Sigmoid colon (tissue), 7 donors: ENCODE measurements around the gene JPH4. TPM values are rescaled to one million over a fixed set of nuclear protein-coding genes. Genes with fewer than 3 reads are reported as not detected.

ENCODE experiments used
- DNase-seq: peaks from one replicate; pipeline ENCODE4 v3.0.0-alpha.2; 2019
- H3K27ac ChIP-seq, 4 donors: fragments of 200-600 bp; sonication (generic); one replicate each; pipeline ENCODE4 v1.5.1; 2016 to 2019; ENCODE audit warnings: mild to moderate bottlenecking in 1 of 4
- H3K27me3 ChIP-seq, 3 donors: fragments of 200-600 bp; sonication (generic); one replicate each; pipeline ENCODE4 v1.5.1; 2019; ENCODE audit warnings: mild to moderate bottlenecking in 1 of 3
- H3K36me3 ChIP-seq, 4 donors: fragments of 200-600 bp; sonication (generic); one replicate each; pipeline ENCODE4 v1.5.1; 2016 to 2019
- H3K4me1 ChIP-seq, 4 donors: fragments of 200-600 bp; sonication (generic); one replicate each; pipeline ENCODE4 v1.5.1; 2017 to 2019
- H3K4me3 ChIP-seq, 4 donors: fragments of 200-600 bp; sonication (generic); one replicate each; pipeline ENCODE4 v1.5.1; 2017 to 2019; ENCODE audit warnings: mild to moderate bottlenecking in 2 of 4, moderate library complexity in 1 of 4
- H3K9me3 ChIP-seq, 4 donors: fragments of 200-600 bp in 3 of 4; sonication (generic) in 3 of 4; one replicate each; pipeline versions ENCODE4 v1.5.1 to v1.6.1; 2013 to 2019
- CTCF ChIP-seq, 4 experiments: fragments of 450-650 bp in 3 of 4; fragments of 200-600 bp in 1 of 4; IDR thresholded peaks; one replicate each; pipeline ENCODE4 v1.5.1; 2016 to 2019; ENCODE audit warnings: antibody characterized with exemption in 4 of 4, mild to moderate bottlenecking in 3 of 4, moderate library complexity in 2 of 4
- EP300 ChIP-seq, 4 donors: sonication (generic); formaldehyde crosslinking; IDR thresholded peaks; one replicate each; pipeline ENCODE4 v1.6.1; 2017; ENCODE audit warnings: antibody characterized with exemption in 4 of 4
- POLR2A ChIP-seq, 2 donors: fragments of 450-650 bp; IDR thresholded peaks; one replicate each; pipeline ENCODE4 v1.6.1; 2016; ENCODE audit warnings: antibody characterized with exemption in 2 of 2, mild to moderate bottlenecking in 2 of 2, moderate library complexity in 2 of 2
- POLR2AphosphoS5 ChIP-seq, 4 donors: sonication (generic); formaldehyde crosslinking; IDR thresholded peaks; one replicate each; pipeline ENCODE4 v1.6.1; 2017; ENCODE audit warnings: antibody characterized with exemption in 4 of 4
- WGBS, 2 donors: extraction: QIAGEN DNeasy Blood & Tissue Kit; methylation state at CpG; one replicate each; pipeline ENCODE4 v1.1.7; 2013; 5-methylcytosine and 5-hydroxymethylcytosine counted together
- intact Hi-C: fragments of 100-400 bp; cut with DNase I; formaldehyde crosslinking; loops from one replicate; pipeline ENCODE4 v1.15.1; 2023
- polyA plus RNA-seq, 3 donors: library from polyadenylated mRNA; stranded (reverse); fragments of 200-250 nt; gene quantifications; one replicate each; pipeline ENCODE4 v1.2.3, GENCODE V29; 2013
- total RNA-seq, 4 donors: library from RNA; depleted of rRNA; stranded (reverse); fragments of >200 nt; gene quantifications; one replicate each; pipeline ENCODE4 v1.1.0, GENCODE V29; 2016
- donor health status: healthy with polysubstance abuse.
- donor health status: Bipolar disorder and iron deficiency.
- donor health status: healthy.

The JPH4 gene
- total RNA-seq (1 to 10 TPM in 3 of 4 donors, under 1 TPM in 1; 0.82 to 3.0 (median 2.1) TPM), polyA plus RNA-seq (1 to 10 TPM in 1 of 3 donors, under 1 TPM in 1, not detected in 1; 0.60 to 1.5 TPM)

GRCh38 chr14:23578560-23579310 lies at the start of gene JPH4:
Gene JPH4 (minus strand): TSS chr14:23578790. CDS start chr14:23577453, 1,337 bp downstream.
- intact Hi-C loops = no loop called here
- WGBS, 2 donors = 25 to 38% methylated on average over 18 of the region's 18 CpGs
- peak; percentile 34 for DNase-seq
- Histone ChIP-seq H3K9me3 (no peaks in the 10 kb centered on the region), H3K4me1 (peaks cover 0 to 37% (median 19%) of the 10 kb centered on the region in 4 donors), H3K4me3 (peak within 1 kb of the TSS in 1 of 4 donors; percentile 31), H3K27ac (no peak within 1 kb of the TSS), H3K27me3 (peaks cover 30 to 78% (median 53%) of the 10 kb centered on the region in 3 donors), H3K36me3 (no peaks in the 10 kb centered on the region)
- TF ChIP-seq POLR2A (IDR thresholded peaks at IDR 0.05) (no peak), CTCF (IDR thresholded peaks at IDR 0.05) (no peak), EP300 (IDR thresholded peaks at IDR 0.05) (no peak), POLR2AphosphoS5 (IDR thresholded peaks at IDR 0.05) (no peak)

GRCh38 chr14:23627961-23628360 lies 49.4 kb upstream of the JPH4 start:
- WGBS, 2 donors = 91 to 95% methylated on average over 6 of the region's 6 CpGs
- intact Hi-C loops = no loop called here

GRCh38 chr14:23626946-23627345 lies 48.4 kb upstream of the JPH4 start:
- H3K27ac ChIP-seq = no peak overlapping the region
- no peak overlapping the region for H3K4me3 ChIP-seq
- peaks cover 0 to 4% (median 0%) of the 10 kb centered on the region in 4 donors for H3K4me1 ChIP-seq
- intact Hi-C loops = no loop called here
- H3K9me3 ChIP-seq = no peaks in the 10 kb centered on the region
- DNase-seq = no peak
- peaks cover 0 to 3% (median 0%) of the 10 kb centered on the region in 3 donors for H3K27me3 ChIP-seq
- TF ChIP-seq EP300 (IDR thresholded peaks at IDR 0.05) (no peak), CTCF (IDR thresholded peaks at IDR 0.05) (no peak), POLR2A (IDR thresholded peaks at IDR 0.05) (no peak), POLR2AphosphoS5 (IDR thresholded peaks at IDR 0.05) (no peak)
- no peaks in the 10 kb centered on the region for H3K36me3 ChIP-seq

More at GRCh38 chr14:23627961-23628360, 49.4 kb upstream of the JPH4 start:
- DNase-seq = no peak
- H3K27me3 ChIP-seq = no peaks in the 10 kb centered on the region
- H3K4me3 ChIP-seq = no peak overlapping the region
- peaks cover 0 to 12% (median 4%) of the 10 kb centered on the region in 4 donors for H3K4me1 ChIP-seq
- no peaks in the 10 kb centered on the region for H3K36me3 ChIP-seq
- TF ChIP-seq POLR2A (IDR thresholded peaks at IDR 0.05) (no peak), POLR2AphosphoS5 (IDR thresholded peaks at IDR 0.05) (no peak), CTCF (IDR thresholded peaks at IDR 0.05) (no peak), EP300 (IDR thresholded peaks at IDR 0.05) (no peak)
- H3K27ac ChIP-seq = no peak overlapping the region
- no peaks in the 10 kb centered on the region for H3K9me3 ChIP-seq

- intact Hi-C loops = no loop called here
- Histone ChIP-seq H3K27ac (no peak overlapping the region), H3K4me3 (no peak overlapping the region), H3K4me1 (no peaks in the 10 kb centered on the region), H3K27me3 (peaks cover 0 to 3% (median 0%) of the 10 kb centered on the region in 3 donors), H3K36me3 (no peaks in the 10 kb centered on the region), H3K9me3 (no peaks in the 10 kb centered on the region)
- TF ChIP-seq EP300 (IDR thresholded peaks at IDR 0.05) (no peak), POLR2A (IDR thresholded peaks at IDR 0.05) (no peak), CTCF (IDR thresholded peaks at IDR 0.05) (no peak), POLR2AphosphoS5 (IDR thresholded peaks at IDR 0.05) (no peak)
- 92 to 94% methylated on average over 3 of the region's 3 CpGs for WGBS, 2 donors
- DNase-seq = no peak
These were observed 46.3 kb upstream of the JPH4 start for GRCh38 chr14:23624830-23625404.
